ES-I3 (cell line): Measurements from ENCODE around the gene SPATA2.
"Not testable (repeated sequence)": the region's sequence is repeated elsewhere in the genome, so short reads cannot be mapped to it uniquely, and the experiment has no call there.

Experiments
- H3K36me3 ChIP-seq: 2 replicates; pipeline ENCODE4 v1.6.1; 2013; ENCODE audit warnings: mild to moderate bottlenecking, low read length, control low read depth, moderate library complexity; ENCODE audit not compliant: insufficient read depth
- H3K4me1 ChIP-seq: 2 replicates; pipeline ENCODE4 v1.6.1; 2013; ENCODE audit warnings: mild to moderate bottlenecking, control low read depth, low read length; ENCODE audit not compliant: insufficient read depth
- H3K9ac ChIP-seq: 2 replicates; pipeline ENCODE4 v1.6.1; 2013; ENCODE audit warnings: low read depth, mild to moderate bottlenecking, low read length, moderate library complexity
- H3K9me3 ChIP-seq: 2 replicates; pipeline ENCODE4 v1.6.1; 2013; ENCODE audit warnings: mild to moderate bottlenecking, low read length, moderate library complexity; ENCODE audit not compliant: control insufficient read depth, insufficient read depth

SPATA2 gene

GRCh38 chr20:49871391-49871948 is 43.9 kb downstream of the SPATA2 start:
- Histone ChIP-seq H3K4me1 (peaks cover 11% of the 10 kb centered on the region), H3K9me3 (no peaks in the 10 kb centered on the region), H3K9ac (no peak overlapping the region), H3K36me3 (no peaks in the 10 kb centered on the region)

DNA sequence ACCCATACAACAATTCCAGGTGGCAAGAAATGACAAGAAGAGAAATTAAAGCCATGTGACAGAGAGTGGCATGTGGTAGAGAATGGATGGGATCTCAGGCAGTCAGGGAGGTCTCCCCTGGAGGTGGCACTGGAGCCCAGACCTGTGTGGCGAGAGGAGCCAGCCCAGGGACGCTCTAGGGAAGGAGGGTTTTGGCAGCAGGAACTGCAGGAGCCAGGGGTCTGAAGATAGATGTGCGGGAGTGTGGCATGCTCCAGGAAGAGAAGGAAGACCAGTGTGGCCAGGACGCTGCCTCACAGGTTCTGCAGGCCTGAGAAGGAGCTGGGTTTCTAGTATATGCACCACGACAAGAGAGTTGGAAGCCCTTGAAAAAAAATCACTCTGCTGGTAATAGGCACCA is 45.1 kb downstream of the SPATA2 start:
- no peak overlapping the region for H3K9ac ChIP-seq
- peaks cover 11% of the 10 kb centered on the region for H3K4me1 ChIP-seq
- H3K36me3 ChIP-seq: no peaks in the 10 kb centered on the region; the same call in 1 of the 2 replicates
- no peaks in the 10 kb centered on the region for H3K9me3 ChIP-seq

GRCh38 chr20:49868964-49869363 is 46.4 kb downstream of the SPATA2 start:
- Histone ChIP-seq H3K36me3 (no peaks in the 10 kb centered on the region; the same call in 1 of the 2 replicates), H3K9me3 (no peaks in the 10 kb centered on the region), H3K4me1 (peaks cover 11% of the 10 kb centered on the region), H3K9ac (no peak overlapping the region)

DNA sequence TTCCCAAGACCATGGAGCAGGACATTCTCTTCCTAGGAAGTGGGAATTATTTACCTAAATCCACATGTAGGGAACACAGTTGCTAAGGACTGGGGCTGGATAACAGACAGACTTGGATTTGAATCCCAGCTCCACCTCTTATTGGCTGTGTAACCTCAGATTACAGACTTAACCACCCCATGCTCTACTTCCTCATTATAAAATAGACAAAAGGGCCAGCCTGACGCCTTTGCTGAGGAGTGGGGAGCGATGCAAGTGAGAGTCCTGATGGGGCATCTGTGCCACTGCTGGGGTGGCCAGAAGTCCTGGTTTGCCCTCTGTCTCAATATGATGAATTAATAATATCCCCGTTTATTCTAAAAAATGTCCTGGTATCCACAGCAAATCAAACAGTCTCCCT is 46.8 kb downstream of the SPATA2 start:
- Histone ChIP-seq H3K9me3 (no peaks in the 10 kb centered on the region), H3K9ac (no peak overlapping the region), H3K36me3 (no peaks in the 10 kb centered on the region; the same call in 1 of the 2 replicates), H3K4me1 (peaks cover 11% of the 10 kb centered on the region)

GRCh38 chr20:49867453-49868215 is 47.7 kb downstream of the SPATA2 start:
- Histone ChIP-seq H3K9ac (no peak overlapping the region), H3K4me1 (peaks cover 11% of the 10 kb centered on the region), H3K9me3 (no peaks in the 10 kb centered on the region), H3K36me3 (no peaks in the 10 kb centered on the region; the same call in 1 of the 2 replicates)

DNA sequence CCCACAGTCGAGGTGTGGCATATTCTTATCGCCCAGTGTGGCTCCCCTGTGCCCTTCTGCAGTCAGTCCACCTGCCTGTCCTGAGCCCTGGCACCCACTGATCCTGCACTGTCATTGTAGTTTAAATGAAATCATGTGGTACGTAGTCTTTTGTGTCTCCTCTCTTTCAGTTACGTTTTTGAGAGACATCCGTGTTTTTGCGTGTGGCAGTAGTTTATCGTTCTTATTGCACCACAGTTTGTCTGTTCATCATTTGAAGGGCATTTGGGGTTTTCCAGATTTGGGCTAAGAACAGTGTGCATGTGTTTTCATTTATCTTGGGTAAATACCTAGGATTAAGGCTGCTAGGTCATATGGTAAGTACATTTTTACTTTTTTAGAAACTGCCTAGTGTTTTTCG is 49.3 kb downstream of the SPATA2 start:
- H3K9ac ChIP-seq: no peak overlapping the region
- peaks cover 11% of the 10 kb centered on the region for H3K4me1 ChIP-seq
- H3K9me3 ChIP-seq: no peaks in the 10 kb centered on the region
- no peaks in the 10 kb centered on the region; the same call in 1 of the 2 replicates for H3K36me3 ChIP-seq

GRCh38 chr20:49865559-49865958 is 49.8 kb downstream of the SPATA2 start:
- Histone ChIP-seq H3K36me3 (no peaks in the 10 kb centered on the region; the same call in 1 of the 2 replicates), H3K9me3 (no peaks in the 10 kb centered on the region), H3K4me1 (peaks cover 11% of the 10 kb centered on the region), H3K9ac (no peak overlapping the region)

- Histone ChIP-seq H3K36me3 (no peaks in the 10 kb centered on the region; the same call in 1 of the 2 replicates), H3K9ac (no peak overlapping the region), H3K9me3 (no peaks in the 10 kb centered on the region), H3K4me1 (peaks cover 11% of the 10 kb centered on the region)
Observed at GRCh38 chr20:49863666-49864065, 51.7 kb downstream of the SPATA2 start.

DNA sequence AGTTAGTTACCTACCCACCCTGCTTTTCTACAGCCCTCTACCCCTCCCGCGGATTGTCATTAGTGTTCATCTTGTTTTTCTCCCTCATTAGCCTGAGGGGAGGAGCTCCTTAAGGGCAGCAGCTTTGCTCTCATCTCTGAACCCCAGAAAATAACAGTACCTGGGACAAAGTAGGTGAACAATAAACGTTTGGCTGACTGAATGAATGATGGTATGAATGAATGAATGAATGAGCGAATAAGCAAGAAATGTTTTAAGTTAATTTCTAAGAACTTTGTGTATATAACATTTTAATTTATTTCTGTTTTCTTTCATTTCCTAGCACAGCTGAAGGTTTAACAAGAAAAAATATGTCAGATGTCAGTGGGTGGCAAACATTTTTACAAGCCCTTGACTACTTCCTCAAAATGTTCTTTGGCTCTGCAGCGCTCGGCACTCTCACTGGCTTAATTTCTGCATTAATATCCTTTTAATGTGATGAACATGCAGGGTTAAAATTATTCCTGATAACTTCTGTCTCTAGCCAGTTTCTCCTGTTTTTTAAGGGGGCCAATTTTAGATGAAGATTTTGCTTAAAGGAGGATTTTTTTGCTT is 52.6 kb downstream of the SPATA2 start:
- Histone ChIP-seq H3K9ac (no peak overlapping the region), H3K4me1 (peaks cover 5% of the 10 kb centered on the region), H3K36me3 (no peaks in the 10 kb centered on the region; the same call in 1 of the 2 replicates), H3K9me3 (no peaks in the 10 kb centered on the region)

DNA sequence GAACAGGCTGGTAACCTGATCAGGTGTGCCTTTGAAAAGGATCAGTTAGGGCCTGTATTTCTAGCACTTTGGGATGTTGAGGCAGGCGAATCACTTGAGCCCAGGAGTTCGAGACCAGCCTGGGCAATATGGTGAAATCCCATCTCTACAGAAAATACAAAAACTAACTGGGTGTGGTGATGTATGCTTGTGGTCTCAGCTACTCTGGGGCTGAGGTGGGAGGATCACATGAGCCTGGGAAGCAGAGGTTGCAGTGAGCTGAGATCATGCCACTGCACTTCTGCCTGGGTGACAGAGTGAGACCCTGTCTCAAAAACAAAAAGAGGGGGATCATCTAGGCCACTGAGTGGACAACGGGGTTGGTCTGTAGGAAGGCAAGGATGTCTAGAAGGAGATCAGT is 54.1 kb downstream of the SPATA2 start:
- not testable (repeated sequence) for H3K36me3 ChIP-seq, H3K9ac ChIP-seq, H3K9me3 ChIP-seq

GRCh38 chr20:49859807-49860206 is 55.5 kb downstream of the SPATA2 start:
- Histone ChIP-seq H3K4me1 (no peaks in the 10 kb centered on the region), H3K36me3 (peaks cover 9% of the 10 kb centered on the region), H3K9ac (no peak overlapping the region), H3K9me3 (no peaks in the 10 kb centered on the region)

More for the DNA sequence above, 54.1 kb downstream of the SPATA2 start:
- not testable (repeated sequence) for H3K4me1 ChIP-seq

DNA sequence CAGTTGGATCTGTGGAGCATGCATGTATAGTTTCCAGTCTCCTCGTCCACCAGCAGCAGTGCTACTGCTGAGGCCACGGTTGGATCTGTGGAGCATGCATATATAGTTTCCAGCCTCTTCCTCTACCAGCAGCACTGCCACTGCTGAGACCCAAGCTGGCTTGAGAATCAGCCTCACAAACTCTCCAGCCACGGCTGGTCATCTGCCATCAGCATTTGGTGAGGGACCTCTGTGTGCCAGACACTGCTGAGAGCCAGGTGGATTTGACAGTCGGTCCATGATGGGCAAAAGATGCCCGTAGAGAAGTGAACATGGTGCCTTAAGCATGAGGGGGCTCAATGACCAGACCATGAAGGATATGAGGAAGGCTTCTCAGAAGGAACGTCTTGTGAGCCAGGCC is 56.3 kb downstream of the SPATA2 start:
- H3K4me1 ChIP-seq: 0 out of 2 replicates have a peak, but pooled peaks cover 2% of the 10 kb centered on the region
- H3K36me3 ChIP-seq: peaks cover 9% of the 10 kb centered on the region
- no peak overlapping the region for H3K9ac ChIP-seq
- no peaks in the 10 kb centered on the region for H3K9me3 ChIP-seq

GRCh38 chr20:49858076-49858585 is 57.2 kb downstream of the SPATA2 start:
- Histone ChIP-seq H3K4me1 (peaks cover 9% of the 10 kb centered on the region), H3K9me3 (no peaks in the 10 kb centered on the region), H3K9ac (no peak overlapping the region), H3K36me3 (peaks cover 9% of the 10 kb centered on the region)

DNA sequence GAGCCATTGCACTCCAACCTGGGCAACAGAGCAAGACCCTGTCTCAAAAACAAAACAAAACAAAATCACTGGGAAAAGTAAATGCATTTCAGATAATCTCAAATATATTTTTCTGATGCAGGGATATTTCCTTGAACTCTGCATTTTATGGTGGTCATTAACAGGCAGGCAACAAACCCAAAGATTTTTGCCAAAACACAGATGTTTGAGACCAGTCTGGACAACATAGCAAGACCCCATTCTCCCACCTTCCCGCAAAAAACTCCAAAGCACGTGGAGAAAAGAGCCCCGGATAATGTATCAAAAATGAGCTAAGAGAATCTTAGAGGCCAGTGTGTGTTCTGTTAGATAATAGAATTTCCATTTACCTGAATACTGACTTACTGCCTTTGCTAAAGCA is 58.4 kb downstream of the SPATA2 start:
- H3K9me3 ChIP-seq: no peaks in the 10 kb centered on the region
- no peak overlapping the region for H3K9ac ChIP-seq
- peaks cover 12% of the 10 kb centered on the region for H3K4me1 ChIP-seq
- H3K36me3 ChIP-seq: peaks cover 13% of the 10 kb centered on the region
